ENCODE measurements around the gene MLLT3. TPM values are rescaled to one million over a fixed set of nuclear protein-coding genes. Genes with fewer than 3 reads are reported as not detected.

MLLT3 gene
- total RNA-seq, 1 donor from 2014 or later = 3.8 TPM

- no peak for DNase-seq (ENCODE audit: low read depth in 2 of 2)
Measured at GRCh38 chr9:20353524-20353923, 268.8 kb downstream of the MLLT3 start.

DNA sequence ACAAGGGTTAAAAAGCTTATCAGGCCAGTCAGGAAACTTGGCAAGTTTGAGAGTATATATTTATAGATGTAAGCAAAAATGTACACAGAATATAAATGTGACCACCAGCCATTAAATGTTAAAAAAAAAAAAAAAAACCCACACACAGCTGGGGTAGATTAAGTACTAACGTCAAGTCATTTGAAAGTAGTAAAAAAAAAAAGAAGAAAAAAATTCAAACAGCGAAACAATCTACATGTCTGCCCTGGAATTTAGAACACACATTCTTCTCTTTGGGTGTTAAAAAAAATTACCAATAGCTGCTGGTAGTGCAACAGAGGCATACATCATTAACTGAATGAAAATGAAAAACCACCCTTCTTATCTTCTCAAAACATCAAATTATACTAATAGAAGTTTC is 269.7 kb downstream of the MLLT3 start:
- no peak for DNase-seq (ENCODE audit: low read depth in 2 of 2)

DNA sequence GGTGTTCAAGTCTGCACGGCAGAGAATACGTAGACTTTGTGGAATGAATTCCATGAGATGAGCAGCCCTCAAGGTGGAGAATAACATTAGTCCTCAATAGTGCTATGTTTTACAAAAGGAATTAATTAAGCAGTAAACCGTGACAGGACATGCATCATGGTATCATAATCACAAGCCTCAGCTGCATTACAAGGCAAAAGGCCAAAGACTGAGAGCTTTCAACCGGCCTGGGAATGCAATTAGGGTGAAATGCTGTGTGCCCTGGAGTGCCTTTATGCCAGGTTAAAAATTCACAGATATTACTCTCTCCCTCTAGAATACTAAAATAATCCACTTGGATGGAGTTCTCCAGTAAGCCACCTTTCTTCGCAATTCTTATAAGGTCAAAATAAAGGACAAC is 270.6 kb downstream of the MLLT3 start:
- no peak for DNase-seq (ENCODE audit: low read depth in 2 of 2)

DNA sequence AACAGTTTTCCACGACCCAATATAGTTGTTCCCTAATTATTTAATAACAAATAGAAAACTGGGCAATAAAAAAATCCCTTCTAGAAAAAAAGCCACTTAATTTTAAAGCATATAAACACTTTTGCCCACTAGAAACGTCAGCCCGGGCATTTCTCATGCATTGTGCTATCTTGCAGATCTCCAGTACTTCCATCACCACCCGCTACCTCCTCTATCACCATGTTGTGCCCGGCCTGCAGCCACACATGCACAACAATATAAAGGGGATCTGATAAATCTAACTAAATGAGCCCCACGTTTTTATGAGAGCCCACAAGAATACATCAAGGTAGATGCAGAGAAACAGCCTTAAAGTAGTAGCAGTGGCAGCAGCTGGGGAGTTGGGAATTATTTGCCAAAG is 272.7 kb downstream of the MLLT3 start:
- DNase-seq (ENCODE audit: low read depth in 2 of 2) = no peak

GRCh38 chr9:20343325-20343724 is 279.0 kb downstream of the MLLT3 start:
- no peak for DNase-seq (ENCODE audit: low read depth in 2 of 2)

DNA sequence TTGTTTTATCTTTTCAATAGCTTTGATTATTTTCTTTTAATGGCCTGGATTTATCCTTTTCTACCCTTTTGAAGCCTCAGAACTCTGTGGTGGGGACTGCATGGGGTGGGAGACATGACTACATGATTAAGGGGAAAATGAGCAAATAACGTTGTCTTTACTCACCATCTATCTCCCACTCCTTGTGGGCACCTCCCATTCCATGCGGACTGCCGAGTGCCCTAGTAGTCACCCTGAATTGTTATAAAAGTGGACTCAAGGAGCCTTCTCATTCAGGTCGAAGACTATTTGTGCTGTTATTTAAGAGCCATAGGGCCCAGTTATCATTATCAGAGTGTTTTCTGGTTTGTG is 281.8 kb downstream of the MLLT3 start:
- DNase-seq (ENCODE audit: low read depth in 2 of 2) = no peak

DNA sequence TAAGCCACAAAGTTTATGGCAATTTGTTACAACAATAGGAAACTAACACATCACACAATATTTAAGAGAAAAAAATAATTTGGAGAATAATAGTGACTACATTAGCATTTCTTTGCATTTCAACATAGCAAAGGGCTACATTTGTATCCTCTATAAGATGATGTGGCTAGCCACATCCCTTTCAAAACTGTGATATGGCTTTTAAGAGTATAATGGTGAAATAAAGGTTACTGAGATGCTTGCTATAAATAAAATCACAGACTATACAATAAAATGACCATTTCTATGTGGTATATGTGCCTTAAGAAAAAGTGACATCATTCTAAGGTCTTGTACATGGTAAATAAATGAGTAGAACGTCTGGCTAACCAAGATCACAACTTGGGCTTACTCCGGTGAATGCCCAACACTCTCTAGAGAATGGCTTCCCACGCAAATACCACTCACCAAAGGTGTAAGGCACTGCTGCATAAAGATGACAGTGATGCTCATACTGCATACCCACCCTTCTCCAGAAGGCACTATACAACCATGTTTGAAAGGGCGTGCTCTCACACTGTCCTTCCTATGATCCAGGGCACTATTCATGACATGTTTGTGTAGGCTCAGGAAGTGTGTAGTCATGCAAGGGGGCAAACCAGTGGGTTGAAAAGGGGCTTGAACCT is 286.5 kb downstream of the MLLT3 start:
- DNase-seq (ENCODE audit: low read depth in 2 of 2) = no peak

DNA sequence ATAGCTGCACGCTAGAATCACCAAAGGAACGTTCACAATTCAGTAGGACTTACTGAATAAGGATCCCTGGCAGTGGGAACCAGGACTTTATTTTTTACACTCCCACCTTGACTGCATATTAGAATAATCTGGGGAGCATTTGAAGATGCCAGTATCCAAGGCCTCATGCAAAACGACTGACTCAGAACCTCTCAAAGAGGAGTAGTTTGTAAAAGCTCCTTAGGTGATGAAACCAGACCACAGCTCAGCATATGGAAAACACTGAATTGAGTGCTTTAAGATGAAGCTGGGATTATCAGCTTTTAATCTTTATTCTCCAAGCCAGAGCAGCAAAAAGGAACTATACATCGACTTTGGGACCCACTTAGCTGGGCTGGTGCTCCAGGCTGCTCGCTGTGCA is 288.3 kb downstream of the MLLT3 start:
- no peak for DNase-seq (ENCODE audit: low read depth in 2 of 2)

DNA sequence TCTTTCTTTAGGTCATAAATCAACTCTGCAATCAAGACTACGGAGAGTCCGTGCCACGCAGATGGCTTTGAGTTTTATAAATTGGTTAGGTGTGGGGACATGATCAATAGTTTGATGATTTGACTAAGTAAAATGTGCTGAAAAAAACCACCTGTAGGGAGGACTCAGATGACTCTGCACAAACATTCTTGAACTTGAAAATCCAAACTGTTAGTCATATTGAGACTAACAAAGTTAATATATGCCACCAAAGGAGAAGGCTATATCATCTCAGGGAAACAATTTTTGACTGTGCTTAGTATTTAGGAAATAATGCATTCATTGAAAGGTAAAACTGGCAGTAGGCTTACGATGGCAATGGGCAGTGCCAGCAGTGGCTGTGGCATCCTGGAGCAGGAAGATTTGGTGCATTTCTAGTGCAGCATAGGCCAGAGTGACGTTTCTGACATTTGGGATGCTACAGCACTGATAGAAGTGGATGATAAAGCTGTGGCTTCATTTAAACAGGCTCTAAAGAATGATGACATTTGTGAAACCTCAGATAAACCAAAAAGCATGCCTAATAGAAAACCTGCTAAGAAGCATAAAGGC is 291.1 kb downstream of the MLLT3 start:
- DNase-seq (ENCODE audit: low read depth in 2 of 2) = no peak

DNA sequence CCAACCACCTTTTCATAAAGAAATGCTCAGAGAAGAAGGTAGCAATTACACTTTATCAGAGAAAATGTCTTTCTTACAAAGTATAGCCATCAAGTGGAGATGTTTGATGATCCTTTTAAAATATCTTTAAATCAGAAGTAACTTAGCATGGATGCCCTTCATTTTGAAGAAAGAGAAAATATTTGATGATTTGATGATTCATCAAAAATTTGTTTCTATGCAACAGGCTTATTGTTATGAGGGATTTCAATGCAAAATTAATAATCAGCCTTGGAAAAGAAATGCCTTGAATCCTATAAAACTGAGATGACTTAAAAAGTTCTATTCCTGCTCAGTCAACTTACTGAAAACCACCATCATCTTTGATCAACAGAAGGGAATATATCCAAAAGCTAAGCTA is 291.6 kb downstream of the MLLT3 start:
- DNase-seq (ENCODE audit: low read depth in 2 of 2) = no peak

DNA sequence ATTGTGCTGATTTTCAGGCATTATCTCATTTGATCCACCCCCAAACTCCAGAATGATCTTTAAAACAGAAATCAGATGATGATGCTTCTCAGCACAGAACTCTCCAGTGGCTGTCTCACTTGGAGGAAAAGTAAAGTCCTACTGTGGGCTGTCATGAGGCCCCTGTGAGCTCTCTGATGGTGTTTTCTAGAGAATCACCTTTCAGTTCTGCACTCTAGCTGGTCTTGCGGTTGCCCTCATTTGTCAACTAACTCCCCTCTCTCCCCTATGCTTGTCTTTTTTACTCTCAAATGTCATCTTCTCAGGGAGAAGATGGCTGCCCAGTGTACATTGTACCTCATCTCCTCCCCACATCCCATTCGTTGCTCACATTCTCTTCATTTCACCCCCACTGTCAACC is 295.8 kb downstream of the MLLT3 start:
- DNase-seq (ENCODE audit: low read depth in 2 of 2) = no peak

GRCh38 chr9:20325008-20325407 is 297.3 kb downstream of the MLLT3 start:
- no peak for DNase-seq (ENCODE audit: low read depth in 2 of 2)

- DNase-seq (ENCODE audit: low read depth in 2 of 2) = no peak
Measured at GRCh38 chr9:20322212-20322611, 300.1 kb downstream of the MLLT3 start.

GRCh38 chr9:20321423-20322082 is 300.7 kb downstream of the MLLT3 start:
- DNase-seq (ENCODE audit: low read depth in 2 of 2) = no peak

DNA sequence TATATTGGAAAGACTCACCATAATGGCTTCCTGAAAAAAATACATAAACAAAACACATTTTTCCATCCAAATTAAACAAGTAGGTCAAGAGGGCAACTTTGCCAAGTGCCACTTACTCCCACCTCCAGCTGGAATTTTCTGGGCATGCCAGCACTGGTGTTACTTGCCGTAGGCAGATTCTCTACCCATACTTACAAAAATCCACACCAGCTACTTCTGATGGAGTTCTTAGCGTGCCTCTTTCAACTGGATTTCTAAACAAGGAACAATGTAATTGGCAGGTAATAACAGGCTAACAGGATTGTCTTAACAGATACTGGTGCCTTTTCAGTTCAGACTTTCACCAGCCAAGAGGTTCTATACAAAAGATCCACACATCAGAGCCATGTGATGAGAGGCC is 301.4 kb downstream of the MLLT3 start:
- DNase-seq (ENCODE audit: low read depth in 2 of 2) = no peak

DNA sequence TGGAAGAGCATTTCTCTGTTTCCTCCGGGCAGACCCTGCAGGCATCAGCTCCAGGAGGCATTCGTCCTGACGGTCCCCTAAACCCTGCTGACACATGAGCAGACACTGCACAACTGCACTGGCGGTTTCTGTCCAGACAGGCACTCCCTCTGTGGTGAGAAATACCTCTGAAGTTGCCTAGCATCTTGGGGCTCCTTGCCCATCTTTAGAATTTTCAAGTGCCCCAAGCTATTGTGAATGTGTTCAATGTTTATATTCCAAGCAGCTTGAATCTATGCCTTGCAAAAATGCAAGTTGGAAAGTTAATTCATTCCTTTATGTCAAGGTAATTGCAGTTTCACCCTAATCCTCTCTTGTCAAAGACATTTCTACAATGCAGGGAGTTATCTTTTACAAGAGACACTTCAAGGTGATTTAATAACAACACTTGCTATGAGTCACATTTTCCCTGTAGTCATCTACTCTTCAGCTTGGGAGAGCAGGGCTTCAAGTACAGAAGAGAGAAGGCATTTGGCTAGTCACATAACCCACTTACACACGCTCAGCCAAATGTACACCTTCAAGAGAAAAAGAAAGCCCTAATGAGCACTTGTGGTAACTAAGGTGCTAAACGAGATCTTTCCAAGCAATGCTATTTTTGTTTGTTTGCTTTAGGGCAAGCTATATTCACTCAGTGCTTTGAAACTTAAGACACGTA is 302.5 kb downstream of the MLLT3 start:
- no peak for DNase-seq (ENCODE audit: low read depth in 2 of 2)

DNA sequence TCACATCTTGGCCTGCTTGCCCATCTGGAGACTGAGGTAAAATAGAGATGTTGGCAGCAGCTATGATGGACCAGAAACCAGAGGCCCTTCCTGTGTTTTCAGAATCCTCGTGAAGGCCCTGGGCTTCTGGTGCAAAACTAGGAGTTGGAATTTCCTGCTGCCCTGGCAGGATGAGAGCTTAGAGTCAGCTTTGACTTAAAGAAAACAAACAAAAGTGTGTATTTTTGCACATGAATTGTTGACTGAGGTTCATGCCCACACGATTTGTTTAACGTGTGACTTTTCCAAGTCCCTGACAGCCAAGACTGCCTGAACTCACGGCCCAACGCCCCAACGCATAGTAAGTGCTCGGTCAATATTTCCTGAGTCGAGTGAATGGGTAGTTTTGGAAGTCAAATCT is 303.1 kb downstream of the MLLT3 start:
- no peak for DNase-seq (ENCODE audit: low read depth in 2 of 2)

GRCh38 chr9:20317701-20318100 is 304.6 kb downstream of the MLLT3 start:
- DNase-seq (ENCODE audit: low read depth in 2 of 2) = no peak

GRCh38 chr9:20316372-20316771 is 305.9 kb downstream of the MLLT3 start:
- DNase-seq (ENCODE audit: low read depth in 2 of 2) = no peak

DNA sequence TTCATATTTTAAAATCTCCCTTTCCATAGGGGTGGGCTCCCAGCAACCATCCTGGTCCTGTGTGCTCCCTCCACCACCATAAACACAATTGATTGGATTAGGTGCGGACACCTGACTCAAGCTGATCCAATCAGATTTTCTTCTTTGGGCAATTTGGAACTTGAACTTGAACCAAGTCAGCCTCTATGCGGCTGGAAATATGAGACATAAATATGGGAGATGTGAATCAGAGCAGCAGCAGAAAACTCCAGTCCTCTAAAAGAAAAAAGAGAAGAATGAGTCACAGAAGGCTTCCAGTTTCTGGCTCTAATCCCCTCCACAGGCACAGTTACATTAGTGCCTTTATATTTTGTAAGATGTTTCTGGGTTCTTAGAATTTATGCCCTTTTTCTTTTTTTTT is 306.6 kb downstream of the MLLT3 start:
- no peak for DNase-seq (ENCODE audit: low read depth in 2 of 2)

GRCh38 chr9:20314981-20315380 is 307.3 kb downstream of the MLLT3 start:
- DNase-seq (ENCODE audit: low read depth in 2 of 2) = no peak

DNA sequence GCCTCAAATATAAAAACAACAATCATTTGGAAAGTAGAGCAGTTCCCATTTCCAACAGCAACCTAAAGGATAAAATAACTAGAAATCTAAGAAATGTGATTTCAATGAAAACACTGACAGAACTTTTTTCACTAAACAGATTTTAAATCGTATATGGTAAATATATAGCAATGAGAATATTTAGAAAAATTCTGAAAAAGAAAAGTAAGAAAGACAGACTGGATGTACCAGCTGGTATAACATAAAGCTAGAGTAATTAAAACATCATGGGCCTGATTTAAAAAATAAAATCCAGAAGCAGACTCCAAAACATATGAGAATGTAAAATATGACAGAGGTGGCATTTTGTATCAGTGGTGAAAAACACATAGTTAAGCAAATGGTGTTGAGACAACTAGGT is 308.9 kb downstream of the MLLT3 start:
- DNase-seq (ENCODE audit: low read depth in 2 of 2) = no peak

- DNase-seq (ENCODE audit: low read depth in 2 of 2) = no peak
Measured at GRCh38 chr9:20312732-20313131, 309.6 kb downstream of the MLLT3 start.

All from lung microvascular endothelial cell (primary cell).